Suprapubic skin (tissue), 4 donors: ENCODE results near the gene TEX29. TPM values are rescaled to one million over a fixed set of nuclear protein-coding genes. Genes with fewer than 3 reads are reported as not detected.

Experiments
- DNase-seq, 2 donors: peaks; one replicate each; pipeline ENCODE4 v3.0.0-alpha.2; 2019; ENCODE audit warnings: low spot score in 2 of 2
- H3K27ac ChIP-seq: fragments of 200-600 bp; sonication (generic); one replicate; pipeline ENCODE4 v1.5.1; 2019
- H3K27me3 ChIP-seq: fragments of 200-600 bp; sonication (generic); one replicate; pipeline ENCODE4 v1.5.1; 2019
- H3K36me3 ChIP-seq: fragments of 200-600 bp; sonication (generic); one replicate; pipeline ENCODE4 v1.5.1; 2019
- H3K4me1 ChIP-seq: fragments of 200-600 bp; sonication (generic); one replicate; pipeline ENCODE4 v1.5.1; 2019
- H3K4me3 ChIP-seq: fragments of 200-600 bp; sonication (generic); one replicate; pipeline ENCODE4 v1.5.1; 2019; ENCODE audit warnings: mild to moderate bottlenecking
- H3K9me3 ChIP-seq: fragments of 200-600 bp; sonication (generic); one replicate; pipeline ENCODE4 v1.5.1; 2019
- CTCF ChIP-seq, 2 donors: fragments of 200-600 bp in 1 of 2; fragments of 450-650 bp in 1 of 2; sonication (generic) in 1 of 2; IDR thresholded peaks; one replicate each; pipeline ENCODE4 v1.5.1; 2016 to 2019; ENCODE audit warnings: antibody characterized with exemption in 2 of 2, mild to moderate bottlenecking in 1 of 2, moderate library complexity in 1 of 2
- EP300 ChIP-seq: sonication (generic); formaldehyde crosslinking; IDR thresholded peaks from one replicate; pipeline ENCODE4 v1.6.1; 2017; ENCODE audit warnings: antibody characterized with exemption
- POLR2A ChIP-seq, 2 donors: fragments of 450-650 bp; IDR thresholded peaks; one replicate each; pipeline ENCODE4 v1.6.1; 2017; ENCODE audit warnings: antibody characterized with exemption in 2 of 2, mild to moderate bottlenecking in 2 of 2, moderate library complexity in 2 of 2
- POLR2AphosphoS5 ChIP-seq, 3 donors: sonication (generic); formaldehyde crosslinking; IDR thresholded peaks; one replicate each; pipeline ENCODE4 v1.6.1; 2017; ENCODE audit warnings: antibody characterized with exemption in 3 of 3
- WGBS: methylation state at CpG from one replicate; pipeline ENCODE4 v1.1.5; 2018; 5-methylcytosine and 5-hydroxymethylcytosine counted together
- total RNA-seq, 4 donors: library from RNA; depleted of rRNA; stranded (reverse); fragments of >200 nt; gene quantifications; one replicate each; pipeline ENCODE4 v1.1.0, GENCODE V29; 2016

Gene TEX29
- total RNA-seq, 4 donors from 2014 or later: not detected

GRCh38 chr13:111392486-111392885 is 72.0 kb downstream of the TEX29 start:
- no peak for DNase-seq
- H3K27me3 ChIP-seq: peaks cover under 1% of the 10 kb centered on the region

GRCh38 chr13:111393221-111393790 is 72.9 kb downstream of the TEX29 start:
- Histone ChIP-seq H3K9me3 (no peaks in the 10 kb centered on the region), H3K36me3 (no peaks in the 10 kb centered on the region), H3K27me3 (no peaks in the 10 kb centered on the region), H3K4me1 (no peaks in the 10 kb centered on the region), H3K27ac (no peak overlapping the region), H3K4me3 (no peak overlapping the region)
- WGBS: 75% methylated on average over 6 of the region's 8 CpGs
- no peak for DNase-seq
- TF ChIP-seq POLR2A (IDR thresholded peaks at IDR 0.05) (no peak), CTCF (IDR thresholded peaks at IDR 0.05) (no peak), POLR2AphosphoS5 (IDR thresholded peaks at IDR 0.05) (no peak), EP300 (no peak)

More at GRCh38 chr13:111392486-111392885, 72.0 kb downstream of the TEX29 start:
- Histone ChIP-seq H3K9me3 (no peaks in the 10 kb centered on the region), H3K27ac (no peak overlapping the region), H3K4me1 (no peaks in the 10 kb centered on the region), H3K4me3 (no peak overlapping the region), H3K36me3 (no peaks in the 10 kb centered on the region)
- no peak for TF ChIP-seq EP300
- 73% methylated on average over 9 of the region's 9 CpGs for WGBS

Other genes starting within 250 kb of the TEX29 start
- gene ARHGEF7, start 205.3 kb upstream of the TEX29 start, total RNA-seq: 100 to 1,000 TPM in 2 of 4 donors, 10 to 100 TPM in 2; 72.1 to 210 (median 99.6) TPM